ENCODE measurements around the gene AP2A2. TPM values are rescaled to one million over a fixed set of nuclear protein-coding genes. Genes with fewer than 3 reads are reported as not detected.
"Not testable (repeated sequence)": the region's sequence is repeated elsewhere in the genome, so short reads cannot be mapped to it uniquely, and the experiment has no call there.

The AP2A2 gene
- total RNA-seq, 1 experiment from 2014 or later: 42.6 TPM

GRCh38 chr11:961921-962320 lies 36.3 kb downstream of the AP2A2 start:
- Histone ChIP-seq H3K4me1 (peaks cover 12% of the 10 kb centered on the region), H3K27me3 (no peaks in the 10 kb centered on the region), H3K27ac (peak overlapping the region; percentile 81), H3K9me3 (replicated peaks) (no peaks in the 10 kb centered on the region), H3K36me3 (peaks cover 23% of the 10 kb centered on the region), H3K4me3 (no peak overlapping the region)
- peak in 1 of 2 experiments; percentile 49 for DNase-seq

- no peak for DNase-seq
- Histone ChIP-seq H3K4me1 (peaks cover 12% of the 10 kb centered on the region), H3K4me3 (no peak overlapping the region), H3K27me3 (no peaks in the 10 kb centered on the region), H3K36me3 (peaks cover 23% of the 10 kb centered on the region), H3K27ac (no peak overlapping the region), H3K9me3 (replicated peaks) (no peaks in the 10 kb centered on the region)
These were observed 37.0 kb downstream of the AP2A2 start for GRCh38 chr11:962688-963087.

- H3K36me3 ChIP-seq: peaks cover 23% of the 10 kb centered on the region
- peaks cover 12% of the 10 kb centered on the region for H3K4me1 ChIP-seq
- H3K9me3 ChIP-seq (replicated peaks): no peaks in the 10 kb centered on the region
- no peaks in the 10 kb centered on the region for H3K27me3 ChIP-seq
- H3K4me3 ChIP-seq: no peak overlapping the region
- no peak overlapping the region for H3K27ac ChIP-seq
- no peak for DNase-seq
These were observed 38.2 kb downstream of the AP2A2 start for GRCh38 chr11:963852-964251.

GRCh38 chr11:965206-965775 lies 39.6 kb downstream of the AP2A2 start:
- peaks cover 19% of the 10 kb centered on the region for H3K36me3 ChIP-seq
- no peak overlapping the region for H3K4me3 ChIP-seq
- no peaks in the 10 kb centered on the region for H3K27me3 ChIP-seq
- no peak overlapping the region for H3K27ac ChIP-seq
- DNase-seq: no peak
- peaks cover 11% of the 10 kb centered on the region for H3K4me1 ChIP-seq
- H3K9me3 ChIP-seq (replicated peaks): no peaks in the 10 kb centered on the region

- Histone ChIP-seq H3K4me3 (no peak overlapping the region), H3K27ac (no peak overlapping the region), H3K27me3 (no peaks in the 10 kb centered on the region), H3K4me1 (no peaks in the 10 kb centered on the region), H3K9me3 (replicated peaks) (no peaks in the 10 kb centered on the region), H3K36me3 (peaks cover 35% of the 10 kb centered on the region)
- DNase-seq: no peak
These were observed 42.5 kb downstream of the AP2A2 start for GRCh38 chr11:967995-968751.

GRCh38 chr11:968822-969221 lies 43.2 kb downstream of the AP2A2 start:
- no peaks in the 10 kb centered on the region for H3K4me1 ChIP-seq
- DNase-seq: no peak
- H3K36me3 ChIP-seq: peaks cover 35% of the 10 kb centered on the region
- no peak overlapping the region for H3K27ac ChIP-seq
- no peak overlapping the region for H3K4me3 ChIP-seq
- H3K27me3 ChIP-seq: no peaks in the 10 kb centered on the region
- H3K9me3 ChIP-seq (replicated peaks): no peaks in the 10 kb centered on the region

- Histone ChIP-seq H3K27ac (no peak overlapping the region), H3K4me3 (no peak overlapping the region), H3K9me3 (replicated peaks) (no peaks in the 10 kb centered on the region), H3K36me3 (peaks cover 30% of the 10 kb centered on the region), H3K27me3 (no peaks in the 10 kb centered on the region), H3K4me1 (no peaks in the 10 kb centered on the region)
- DNase-seq: no peak
These were observed 44.1 kb downstream of the AP2A2 start for GRCh38 chr11:969651-970205.

- no peaks in the 10 kb centered on the region for H3K27me3 ChIP-seq
- H3K4me1 ChIP-seq: no peaks in the 10 kb centered on the region
- no peak for DNase-seq
- H3K4me3 ChIP-seq: no peak overlapping the region
- peaks cover 30% of the 10 kb centered on the region for H3K36me3 ChIP-seq
- H3K27ac ChIP-seq: no peak overlapping the region
- no peaks in the 10 kb centered on the region for H3K9me3 ChIP-seq (replicated peaks)
These were observed 44.7 kb downstream of the AP2A2 start for GRCh38 chr11:970319-970871.

GRCh38 chr11:971092-971690 lies 45.5 kb downstream of the AP2A2 start:
- Histone ChIP-seq H3K4me3 (no peak overlapping the region), H3K27ac (no peak overlapping the region), H3K27me3 (no peaks in the 10 kb centered on the region), H3K9me3 (replicated peaks) (no peaks in the 10 kb centered on the region), H3K4me1 (no peaks in the 10 kb centered on the region), H3K36me3 (peaks cover 27% of the 10 kb centered on the region)
- DNase-seq: no peak

GRCh38 chr11:971731-972365 lies 46.2 kb downstream of the AP2A2 start:
- peaks cover 27% of the 10 kb centered on the region for H3K36me3 ChIP-seq

GRCh38 chr11:972523-973211 lies 47.0 kb downstream of the AP2A2 start:
- Histone ChIP-seq H3K27me3 (no peaks in the 10 kb centered on the region), H3K27ac (no peak overlapping the region), H3K36me3 (peaks cover 27% of the 10 kb centered on the region), H3K9me3 (replicated peaks) (no peaks in the 10 kb centered on the region), H3K4me1 (no peaks in the 10 kb centered on the region), H3K4me3 (no peak overlapping the region)
- DNase-seq: no peak

More at GRCh38 chr11:971731-972365, 46.2 kb downstream of the AP2A2 start:
- no peaks in the 10 kb centered on the region for H3K27me3 ChIP-seq
- H3K4me3 ChIP-seq: no peak overlapping the region
- H3K9me3 ChIP-seq (replicated peaks): no peaks in the 10 kb centered on the region
- no peak overlapping the region for H3K27ac ChIP-seq
- no peak for DNase-seq
- no peaks in the 10 kb centered on the region for H3K4me1 ChIP-seq

- Histone ChIP-seq H3K9me3 (replicated peaks) (no peaks in the 10 kb centered on the region), H3K4me3 (no peak overlapping the region), H3K27me3 (no peaks in the 10 kb centered on the region), H3K27ac (no peak overlapping the region), H3K36me3 (peaks cover 27% of the 10 kb centered on the region), H3K4me1 (no peaks in the 10 kb centered on the region)
- DNase-seq: no peak
These were observed 47.6 kb downstream of the AP2A2 start for GRCh38 chr11:973237-973636.

GRCh38 chr11:975376-975775 lies 49.7 kb downstream of the AP2A2 start:
- not testable (repeated sequence) for H3K27ac ChIP-seq; H3K27me3 ChIP-seq; H3K4me3 ChIP-seq; H3K9me3 ChIP-seq (replicated peaks); H3K4me1 ChIP-seq; DNase-seq
- H3K36me3 ChIP-seq: peaks cover 24% of the 10 kb centered on the region

GRCh38 chr11:975827-976226 lies 50.2 kb downstream of the AP2A2 start:
- Histone ChIP-seq H3K27me3 (no peaks in the 10 kb centered on the region), H3K4me3 (no peak overlapping the region), H3K4me1 (no peaks in the 10 kb centered on the region), H3K9me3 (replicated peaks) (no peaks in the 10 kb centered on the region), H3K36me3 (peaks cover 23% of the 10 kb centered on the region), H3K27ac (no peak overlapping the region)
- no peak for DNase-seq

All from SJCRH30 (cell line).